ENCODE results near the gene HERC5.
"Not testable (repeated sequence)": the region's sequence is repeated elsewhere in the genome, so short reads cannot be mapped to it uniquely, and the experiment has no call there.

HERC5 gene

DNA sequence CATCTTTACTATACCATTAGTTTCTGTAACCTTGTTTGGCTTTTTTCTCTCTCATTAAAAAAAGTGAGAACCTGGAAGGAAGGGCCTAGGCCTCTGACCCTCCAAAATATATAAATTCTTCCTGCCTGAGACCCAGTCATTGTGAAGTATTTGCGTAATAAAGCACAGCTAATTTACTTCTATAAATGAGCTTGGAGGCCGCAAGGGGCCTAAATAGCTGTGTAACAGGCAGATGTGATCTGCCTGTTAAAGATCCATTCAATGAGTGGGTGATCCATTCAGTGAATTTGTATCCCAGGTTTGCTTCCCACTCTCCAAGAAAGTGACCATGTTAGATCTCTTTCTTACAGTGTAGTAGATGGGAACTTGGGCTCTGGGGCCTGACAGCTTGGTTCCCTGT is 67.3 kb downstream of the HERC5 start:
- DNase-seq: no peak

DNA sequence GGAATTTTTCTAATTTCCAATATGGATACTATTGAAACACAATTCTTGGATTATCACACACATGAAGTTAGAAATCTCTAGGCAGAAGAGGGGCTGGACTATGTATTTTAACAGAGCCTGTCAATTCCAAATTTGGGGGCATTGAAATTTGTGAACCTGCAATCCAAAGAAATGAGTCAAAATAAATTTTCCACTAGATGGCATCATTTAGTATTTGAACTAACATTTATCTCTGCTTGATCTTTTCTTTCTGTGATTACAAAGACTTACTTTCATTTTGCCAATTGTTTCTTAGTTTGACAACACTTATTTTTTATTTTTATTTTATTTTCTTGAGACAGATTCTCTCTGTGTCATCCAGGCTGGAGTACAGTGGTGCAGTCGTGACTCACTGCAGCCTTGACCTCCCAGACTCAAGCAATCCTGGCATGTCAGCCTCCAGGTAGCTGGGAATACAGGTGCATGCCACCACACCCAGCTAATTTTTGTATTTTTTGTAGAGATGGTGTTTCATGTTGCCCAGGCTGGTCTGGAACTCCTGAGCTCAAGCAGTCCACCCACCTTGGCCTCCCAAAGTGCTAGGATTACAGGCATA is 69.4 kb downstream of the HERC5 start:
- DNase-seq: peak; percentile 32

DNA sequence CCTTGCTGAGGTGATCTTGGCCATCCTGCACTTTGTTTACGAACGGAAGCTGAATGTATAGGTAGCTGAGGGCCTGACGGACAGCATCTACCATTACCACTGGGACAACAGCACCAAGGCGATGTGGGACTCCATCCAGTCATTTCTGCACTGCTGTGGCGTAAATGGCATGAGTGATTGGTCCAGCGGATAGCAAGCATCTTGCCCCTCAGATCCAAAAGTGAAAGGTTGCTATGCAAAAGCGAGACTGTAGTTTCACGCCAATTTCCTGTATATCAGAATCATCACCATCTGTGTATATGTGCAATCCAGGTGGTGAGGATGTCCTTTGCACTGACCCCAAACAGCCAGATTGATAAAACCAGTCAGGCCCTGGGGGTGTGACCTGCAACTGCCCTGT is 70.9 kb downstream of the HERC5 start:
- no peak for DNase-seq

DNA sequence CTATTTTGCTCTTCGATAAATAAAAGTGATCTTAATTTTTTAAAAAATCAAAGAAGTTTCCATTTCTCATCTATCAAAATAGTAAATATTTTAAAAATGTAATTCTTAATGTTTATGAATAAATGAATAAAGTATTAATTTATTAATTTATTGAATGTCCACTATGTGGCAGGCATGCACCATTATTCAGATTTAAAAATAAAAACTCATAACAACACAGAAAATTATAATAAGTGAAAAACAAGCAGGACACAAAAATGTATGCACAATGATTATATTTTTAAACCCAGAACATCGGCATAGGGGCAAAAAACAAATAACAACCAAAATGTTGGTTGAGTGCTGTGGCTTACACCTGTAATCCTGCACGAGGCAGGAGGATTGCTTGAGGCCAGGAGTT is 71.9 kb downstream of the HERC5 start:
- DNase-seq: no peak

DNA sequence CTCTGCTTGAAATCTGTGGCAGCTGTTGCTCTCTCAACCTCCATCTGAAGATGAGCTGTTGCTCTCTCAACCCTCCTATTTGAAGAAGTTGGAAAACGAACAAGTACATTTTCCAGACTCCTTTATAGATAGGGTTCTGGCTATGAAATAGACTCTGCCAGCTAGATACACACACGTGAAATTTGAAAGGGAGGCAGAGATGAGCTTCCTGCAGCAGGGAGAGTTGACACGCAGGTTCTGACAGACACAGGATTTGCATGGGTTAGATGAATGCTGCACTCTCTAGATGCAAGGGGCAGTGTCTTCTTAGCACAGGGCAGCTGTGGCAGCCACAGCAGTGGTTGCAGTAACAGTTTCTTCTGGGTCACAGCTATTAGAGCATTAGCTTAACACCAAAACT is 74.6 kb downstream of the HERC5 start:
- no peak for DNase-seq

DNA sequence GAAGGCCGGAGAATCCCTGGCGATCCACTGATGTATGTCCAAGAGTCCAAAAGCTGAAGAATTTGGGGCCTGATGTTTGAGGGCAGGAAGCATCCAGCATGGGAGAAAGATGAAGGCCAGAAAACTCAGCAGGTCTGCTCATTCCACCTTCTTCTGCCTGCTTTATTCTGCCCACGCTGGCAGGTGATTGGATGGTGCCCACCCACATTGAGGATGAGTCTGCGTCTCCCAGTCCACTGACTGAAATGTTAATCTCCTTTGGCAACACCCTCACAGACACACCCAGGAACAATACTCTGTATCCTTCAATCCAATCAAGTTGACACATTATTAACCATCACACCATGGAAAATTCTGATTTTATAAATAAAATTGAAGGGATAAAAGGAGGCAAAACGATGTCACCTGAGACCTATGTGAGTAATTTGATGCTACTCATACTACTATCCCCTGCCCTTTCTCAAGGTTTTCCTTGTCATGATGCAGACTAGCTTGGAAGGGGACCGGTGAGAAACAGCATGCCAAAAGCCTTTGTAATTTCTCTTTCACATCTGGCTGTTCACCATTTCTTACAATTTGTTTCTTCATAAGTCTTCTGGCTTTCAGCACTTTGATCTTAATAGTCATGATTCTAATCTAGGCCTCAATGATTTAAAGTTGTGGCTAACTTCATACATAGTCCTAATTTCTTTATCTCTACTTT is 76.3 kb downstream of the HERC5 start:
- no peak for DNase-seq

DNA sequence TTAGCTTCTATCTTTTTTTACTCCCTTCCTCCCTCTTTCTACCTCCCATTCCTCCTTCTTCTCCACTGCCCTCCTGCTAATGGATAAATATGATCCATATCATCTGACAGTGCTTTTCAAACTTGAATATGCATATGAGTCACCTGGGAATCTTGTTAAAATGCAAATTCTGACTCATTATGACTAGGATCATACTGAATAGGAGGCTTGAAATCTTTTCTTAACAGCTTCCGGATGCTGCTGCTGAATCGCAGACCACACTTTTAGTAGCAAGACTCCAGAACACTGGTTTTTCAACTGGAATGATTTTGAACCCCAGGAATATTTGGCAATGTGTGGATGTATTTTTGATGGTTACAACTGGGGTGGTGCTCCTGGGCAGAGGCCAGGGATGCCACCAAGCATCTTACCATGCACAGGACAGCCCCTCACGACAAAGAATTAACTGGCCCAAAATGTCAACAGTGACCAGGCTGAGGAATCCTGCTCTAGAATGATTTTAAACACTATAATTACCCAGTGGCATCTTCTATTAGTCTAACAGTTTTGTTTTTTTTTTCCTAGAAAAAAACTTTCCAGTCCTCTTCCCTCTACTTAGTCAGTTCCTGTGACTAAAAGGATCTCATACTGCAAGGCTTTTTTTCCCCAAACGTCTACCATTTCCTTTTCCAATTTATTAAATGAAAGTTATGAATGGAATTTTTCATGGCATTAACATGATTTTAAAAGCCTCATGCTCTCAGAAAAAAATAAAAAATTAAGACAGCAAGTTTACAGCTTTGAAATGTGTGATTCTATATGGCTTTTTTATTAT is 77.2 kb downstream of the HERC5 start:
- DNase-seq: no peak

DNA sequence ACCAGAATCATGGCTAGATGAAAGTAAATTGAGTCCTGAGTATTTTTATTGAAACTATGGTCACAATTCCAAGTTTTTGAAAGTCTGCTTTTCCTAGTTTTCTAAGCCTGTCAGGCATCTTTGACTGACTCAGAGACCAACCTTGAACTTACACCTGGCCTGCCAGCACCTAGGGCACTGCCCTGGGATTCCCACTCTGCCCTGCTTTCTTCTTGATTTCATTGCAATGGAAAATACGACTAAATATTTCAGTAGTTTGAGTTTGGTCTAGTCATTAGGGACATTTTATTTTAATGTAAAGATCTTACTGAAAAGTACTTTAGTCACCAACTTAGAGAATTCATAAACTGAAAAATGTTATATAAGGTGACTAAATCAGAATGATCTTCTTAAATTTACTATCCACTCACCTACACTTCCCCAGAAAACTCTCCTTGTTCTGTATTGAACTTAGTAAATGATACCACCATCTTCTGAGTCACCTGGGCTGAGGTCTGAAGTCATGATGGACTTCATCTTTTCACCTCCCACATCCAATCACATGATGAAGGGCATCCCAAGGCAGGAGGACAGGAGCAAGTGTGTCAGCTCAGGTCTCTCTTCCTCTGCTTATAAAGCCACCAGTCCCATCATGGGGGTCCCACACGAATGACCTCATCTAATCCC is 78.3 kb downstream of the HERC5 start:
- DNase-seq: no peak

DNA sequence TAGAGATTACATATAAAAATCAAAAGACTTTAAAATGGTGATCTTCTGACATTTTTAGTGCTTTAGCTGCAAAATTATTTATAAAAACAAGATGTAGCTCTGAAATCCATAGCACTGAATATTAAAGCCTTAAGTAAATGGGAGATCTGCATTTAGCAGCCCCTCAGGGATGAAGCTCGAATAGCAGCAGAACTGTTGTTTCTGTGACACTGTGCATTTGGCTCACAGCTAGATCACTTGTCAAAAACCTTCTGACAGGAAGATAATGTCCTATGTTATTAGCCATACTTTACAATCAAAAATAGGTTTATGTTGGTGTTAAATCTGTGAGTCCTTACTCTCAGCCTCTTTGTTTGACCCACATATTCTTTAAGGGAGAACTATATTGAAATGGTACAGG is 80.8 kb downstream of the HERC5 start:
- no peak for DNase-seq

DNA sequence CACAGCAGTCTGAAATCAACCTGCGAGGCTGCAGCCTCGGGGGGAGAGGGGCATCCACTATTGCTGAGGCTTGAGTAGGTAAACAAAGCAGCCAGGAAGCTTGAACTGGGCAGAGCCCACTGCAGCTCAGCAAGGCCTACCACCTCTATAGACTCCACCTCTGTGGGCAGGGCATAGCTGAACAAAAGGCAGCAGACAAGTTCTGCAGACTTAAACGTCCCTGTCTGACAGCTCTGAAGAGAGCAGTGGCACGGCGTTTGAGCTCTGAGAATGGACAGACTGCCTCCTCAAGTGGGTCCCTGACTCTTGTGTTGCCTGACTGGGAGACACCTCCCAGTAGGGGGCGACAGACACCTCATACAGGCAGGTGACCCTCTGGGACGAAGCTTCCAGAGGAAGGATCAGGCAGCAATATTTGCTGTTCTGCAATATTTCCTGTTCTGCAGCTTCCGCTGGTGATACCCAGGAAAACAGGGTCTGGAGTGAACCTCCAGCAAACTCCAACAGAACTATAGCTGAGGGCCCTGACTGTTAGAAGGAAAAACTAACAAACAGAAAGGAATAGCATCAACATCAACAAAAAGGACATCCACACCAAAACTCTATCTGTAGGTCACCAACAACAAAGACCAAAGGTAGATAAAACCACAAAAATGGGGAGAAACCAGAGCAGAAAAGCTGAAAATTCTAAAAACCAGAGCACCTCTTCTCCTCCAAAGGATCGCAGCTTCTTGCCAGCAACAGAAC is 82.6 kb downstream of the HERC5 start:
- not testable (repeated sequence) for DNase-seq

DNA sequence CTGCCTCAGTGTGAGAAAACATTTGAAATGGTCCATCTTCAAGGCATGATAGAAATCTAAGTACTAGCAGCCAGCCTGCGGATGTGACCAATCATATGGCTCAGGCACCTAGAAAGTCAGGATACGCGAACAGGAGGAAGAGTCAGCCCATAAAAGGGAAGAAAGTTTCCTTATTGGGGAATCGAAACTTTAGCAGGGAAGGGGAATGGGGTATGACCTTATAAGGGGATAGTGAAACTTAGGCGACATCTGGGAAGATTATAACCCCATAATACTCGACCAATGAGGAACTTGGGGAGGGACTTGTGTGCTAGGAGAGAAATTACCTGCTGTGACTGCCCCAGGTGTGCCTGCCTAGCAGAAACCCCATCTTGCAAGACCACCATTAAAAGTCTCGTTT is 92.9 kb downstream of the HERC5 start:
- DNase-seq: no peak
